Activated naive CD4-positive, alpha-beta T cell treated with anti-CD3 and anti-CD28 coated beads, Interleukin-2, amount 50 U/mL, for 24 hours (primary cell): ENCODE data around the gene STXBP5L.
"Not testable (repeated sequence)": the region's sequence is repeated elsewhere in the genome, so short reads cannot be mapped to it uniquely, and the experiment has no call there.

Experiments used
- H3K27ac Mint-ChIP-seq: one replicate; pipeline ENCODE4 v1.8.0; 2021; ENCODE audit warnings: mild to moderate bottlenecking, mixed read lengths
- H3K27me3 Mint-ChIP-seq: one replicate; pipeline ENCODE4 v1.8.0; 2021; ENCODE audit warnings: mixed read lengths
- H3K36me3 Mint-ChIP-seq: one replicate; pipeline ENCODE4 v1.8.0; 2021; ENCODE audit warnings: mixed read lengths
- H3K4me1 Mint-ChIP-seq: one replicate; pipeline ENCODE4 v1.8.0; 2021; ENCODE audit warnings: mixed read lengths
- H3K4me3 Mint-ChIP-seq: one replicate; pipeline ENCODE4 v1.8.0; 2021; ENCODE audit warnings: mild to moderate bottlenecking, mixed read lengths
- H3K9me3 Mint-ChIP-seq: one replicate; pipeline ENCODE4 v1.8.0; 2021; ENCODE audit warnings: mixed read lengths

STXBP5L gene

DNA sequence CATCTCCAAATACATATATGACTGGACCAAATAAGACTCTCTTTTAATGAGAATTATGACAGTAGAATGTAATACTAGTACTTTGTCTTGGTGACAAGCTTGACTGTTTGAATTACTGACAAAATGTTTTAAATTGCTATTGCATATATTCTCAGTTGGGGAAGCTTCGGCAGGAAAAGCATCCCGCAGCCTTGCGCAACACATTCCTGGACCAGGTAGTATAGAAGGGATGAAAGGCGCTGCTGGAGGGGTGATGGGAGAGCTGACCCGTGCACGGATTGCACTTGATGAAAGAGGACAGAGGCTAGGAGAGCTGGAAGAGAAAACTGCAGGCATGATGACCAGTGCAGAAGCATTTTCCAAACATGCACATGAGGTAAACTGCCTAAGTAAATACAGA lies 510.2 kb downstream of the STXBP5L start:
- no peaks in the 10 kb centered on the region for H3K4me1 Mint-ChIP-seq
- no peaks in the 10 kb centered on the region for H3K36me3 Mint-ChIP-seq
- no peaks in the 10 kb centered on the region for H3K9me3 Mint-ChIP-seq
- no peak overlapping the region for H3K4me3 Mint-ChIP-seq
- no peak overlapping the region for H3K27ac Mint-ChIP-seq
- peaks cover 2% of the 10 kb centered on the region for H3K27me3 Mint-ChIP-seq

DNA sequence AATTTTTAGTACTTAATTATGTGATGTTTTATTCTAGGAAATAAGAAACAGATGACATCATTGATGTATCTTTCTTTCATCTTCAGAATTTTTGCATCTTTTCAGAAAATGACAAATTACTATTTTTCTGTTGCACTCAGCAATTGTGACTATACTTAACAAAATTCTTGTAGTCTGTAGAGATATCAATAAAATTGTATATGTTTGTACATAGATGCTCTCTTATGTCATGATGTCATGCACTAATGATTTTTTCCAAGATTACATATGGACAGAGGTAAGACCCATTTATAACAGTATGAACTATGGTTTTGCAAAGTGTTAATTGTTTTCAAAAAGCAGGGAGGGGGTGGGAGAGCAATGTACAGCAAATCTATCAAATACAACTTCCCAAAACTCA lies 516.5 kb downstream of the STXBP5L start:
- no peaks in the 10 kb centered on the region for H3K27me3 Mint-ChIP-seq
- H3K36me3 Mint-ChIP-seq = no peaks in the 10 kb centered on the region
- no peak overlapping the region for H3K4me3 Mint-ChIP-seq
- H3K4me1 Mint-ChIP-seq = no peaks in the 10 kb centered on the region
- H3K9me3 Mint-ChIP-seq = no peaks in the 10 kb centered on the region
- H3K27ac Mint-ChIP-seq = no peak overlapping the region

DNA sequence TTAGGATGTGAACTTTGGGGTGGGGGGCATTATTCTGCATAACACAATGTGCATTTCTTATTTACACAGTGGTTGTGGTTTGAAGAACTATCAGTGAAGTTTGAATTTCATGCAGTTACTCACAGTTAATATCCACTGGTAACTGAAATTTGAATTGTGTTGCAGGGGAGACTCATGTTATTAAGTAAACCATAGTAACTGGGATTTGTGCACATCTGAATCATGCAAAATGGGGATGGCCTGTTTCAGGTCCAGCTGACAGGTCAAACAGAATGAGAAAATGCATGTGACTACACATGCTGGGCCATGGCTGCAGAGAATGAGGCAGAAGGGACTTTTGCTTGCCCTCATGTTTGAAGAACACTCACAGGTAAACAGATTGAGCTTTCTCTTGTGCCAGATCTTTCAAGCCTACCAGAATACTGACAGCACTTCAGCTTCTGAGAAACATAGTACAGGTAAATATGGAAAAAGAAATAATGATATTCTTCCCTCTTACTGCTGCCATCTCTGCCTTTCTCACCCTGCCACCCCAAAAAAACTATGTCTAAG lies 522.7 kb downstream of the STXBP5L start:
- Mint-ChIP-seq H3K36me3 (no peaks in the 10 kb centered on the region), H3K27ac (peak overlapping the region; percentile 62), H3K4me1 (peaks cover 22% of the 10 kb centered on the region), H3K4me3 (no peak overlapping the region), H3K27me3 (no peaks in the 10 kb centered on the region), H3K9me3 (no peaks in the 10 kb centered on the region)

DNA sequence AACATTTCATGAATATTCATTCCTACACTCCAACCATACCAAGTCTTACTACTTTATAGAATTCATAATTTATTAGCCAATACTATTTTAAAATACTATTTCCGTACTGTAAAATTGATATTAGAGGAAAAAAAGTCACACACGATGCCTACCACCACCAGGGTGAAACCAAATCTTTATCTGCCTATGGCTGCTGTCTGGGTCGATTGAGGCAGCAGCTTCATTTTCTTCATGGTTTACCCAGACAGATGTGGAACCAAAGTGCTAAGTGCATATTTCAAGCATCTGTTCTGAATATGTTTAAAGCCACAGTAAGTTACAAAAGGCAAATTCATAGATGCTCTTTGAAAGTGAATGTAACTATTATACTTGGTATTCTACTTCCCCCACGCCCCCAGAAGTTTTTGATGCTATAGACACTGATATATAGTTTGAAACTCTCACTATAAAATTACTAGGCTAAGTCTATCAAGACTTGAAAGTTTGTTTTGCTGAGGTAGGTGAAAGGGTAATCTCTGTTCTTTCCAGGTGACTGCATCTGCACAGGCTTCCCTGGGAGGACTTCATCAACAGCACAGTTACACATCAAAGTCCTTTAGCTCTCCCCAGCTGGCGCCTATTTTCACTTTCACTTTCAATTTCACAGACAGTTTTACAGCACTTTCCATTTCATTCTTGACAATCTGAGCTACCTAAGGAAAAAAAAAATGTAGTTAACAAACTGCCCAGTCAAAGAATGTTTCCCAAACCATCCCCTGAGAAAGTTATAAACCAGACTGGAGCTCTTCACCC lies 523.9 kb downstream of the STXBP5L start:
- Mint-ChIP-seq H3K4me1 (peaks cover 22% of the 10 kb centered on the region), H3K36me3 (no peaks in the 10 kb centered on the region), H3K9me3 (no peaks in the 10 kb centered on the region), H3K27ac (peak overlapping the region; percentile 38), H3K27me3 (no peaks in the 10 kb centered on the region), H3K4me3 (peak overlapping the region; percentile 51)

- Mint-ChIP-seq H3K36me3 (no peaks in the 10 kb centered on the region), H3K4me3 (no peak overlapping the region), H3K9me3 (no peaks in the 10 kb centered on the region), H3K4me1 (peaks cover 16% of the 10 kb centered on the region), H3K27me3 (no peaks in the 10 kb centered on the region), H3K27ac (no peak overlapping the region)
Measured at GRCh38 chr3:121436074-121436473, 528.1 kb downstream of the STXBP5L start.

DNA sequence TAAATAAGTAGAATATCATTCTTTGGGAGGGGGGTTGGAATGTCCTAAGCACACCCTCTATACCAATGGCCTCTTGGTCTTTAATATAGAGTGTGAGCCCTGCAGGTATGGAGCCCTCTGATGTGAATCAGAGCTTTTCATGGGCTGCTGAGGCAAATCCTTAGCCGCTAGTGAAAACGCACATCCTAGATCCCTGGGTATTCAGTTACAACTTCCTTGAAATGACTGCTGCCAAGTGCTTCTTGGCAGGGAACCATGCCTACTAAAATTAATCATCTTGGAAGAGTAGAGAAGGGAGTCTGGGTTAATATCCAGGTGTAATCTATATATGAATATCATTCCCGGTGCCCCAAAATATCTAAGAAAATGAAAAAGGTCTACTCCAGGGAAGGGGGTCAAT lies 528.6 kb downstream of the STXBP5L start:
- H3K27me3 Mint-ChIP-seq = no peaks in the 10 kb centered on the region
- no peaks in the 10 kb centered on the region for H3K9me3 Mint-ChIP-seq
- no peaks in the 10 kb centered on the region for H3K36me3 Mint-ChIP-seq
- no peak overlapping the region for H3K27ac Mint-ChIP-seq
- no peak overlapping the region for H3K4me3 Mint-ChIP-seq
- H3K4me1 Mint-ChIP-seq = peaks cover 13% of the 10 kb centered on the region

- Mint-ChIP-seq H3K27me3 (no peaks in the 10 kb centered on the region), H3K36me3 (peaks cover 3% of the 10 kb centered on the region), H3K27ac (no peak overlapping the region), H3K4me3 (no peak overlapping the region), H3K4me1 (no peaks in the 10 kb centered on the region), H3K9me3 (no peaks in the 10 kb centered on the region)
Measured at GRCh38 chr3:121443456-121443855, 535.5 kb downstream of the STXBP5L start.

GRCh38 chr3:121451752-121452151 lies 543.7 kb downstream of the STXBP5L start:
- H3K36me3 Mint-ChIP-seq = peaks cover 11% of the 10 kb centered on the region
- H3K4me1 Mint-ChIP-seq, H3K4me3 Mint-ChIP-seq, H3K27ac Mint-ChIP-seq, H3K9me3 Mint-ChIP-seq, H3K27me3 Mint-ChIP-seq: not testable (repeated sequence)

GRCh38 chr3:121462565-121462964 lies 554.6 kb downstream of the STXBP5L start:
- H3K4me1 Mint-ChIP-seq = no peaks in the 10 kb centered on the region
- no peak overlapping the region for H3K27ac Mint-ChIP-seq
- H3K27me3 Mint-ChIP-seq = no peaks in the 10 kb centered on the region
- H3K36me3 Mint-ChIP-seq = peaks cover 5% of the 10 kb centered on the region
- no peak overlapping the region for H3K4me3 Mint-ChIP-seq
- no peaks in the 10 kb centered on the region for H3K9me3 Mint-ChIP-seq

GRCh38 chr3:121463745-121464144 lies 555.7 kb downstream of the STXBP5L start:
- Mint-ChIP-seq H3K27me3 (no peaks in the 10 kb centered on the region), H3K36me3 (peaks cover 5% of the 10 kb centered on the region), H3K4me3 (no peak overlapping the region), H3K9me3 (no peaks in the 10 kb centered on the region), H3K27ac (no peak overlapping the region), H3K4me1 (no peaks in the 10 kb centered on the region)

DNA sequence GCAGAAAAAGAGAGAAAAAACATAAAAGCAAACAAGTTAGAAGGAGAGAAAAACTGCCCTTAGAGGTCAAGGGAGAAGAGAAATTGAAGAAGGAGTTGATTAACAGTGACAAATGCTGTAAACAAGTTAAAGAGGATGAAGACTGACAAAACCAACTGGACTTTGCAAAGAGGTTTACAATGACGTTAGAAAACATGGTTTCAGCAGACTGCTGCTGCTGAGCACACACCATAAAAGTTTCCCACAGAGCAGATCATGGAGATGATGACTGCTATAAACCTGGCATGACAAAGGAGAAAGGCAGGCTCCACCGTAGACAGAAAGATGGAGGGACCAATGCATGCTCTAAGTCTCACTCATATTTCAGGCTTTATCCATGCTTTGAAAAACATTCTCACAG lies 559.1 kb downstream of the STXBP5L start:
- H3K27ac Mint-ChIP-seq = no peak overlapping the region
- H3K9me3 Mint-ChIP-seq = no peaks in the 10 kb centered on the region
- H3K4me3 Mint-ChIP-seq = no peak overlapping the region
- H3K27me3 Mint-ChIP-seq = no peaks in the 10 kb centered on the region
- peaks cover 5% of the 10 kb centered on the region for H3K36me3 Mint-ChIP-seq
- no peaks in the 10 kb centered on the region for H3K4me1 Mint-ChIP-seq

DNA sequence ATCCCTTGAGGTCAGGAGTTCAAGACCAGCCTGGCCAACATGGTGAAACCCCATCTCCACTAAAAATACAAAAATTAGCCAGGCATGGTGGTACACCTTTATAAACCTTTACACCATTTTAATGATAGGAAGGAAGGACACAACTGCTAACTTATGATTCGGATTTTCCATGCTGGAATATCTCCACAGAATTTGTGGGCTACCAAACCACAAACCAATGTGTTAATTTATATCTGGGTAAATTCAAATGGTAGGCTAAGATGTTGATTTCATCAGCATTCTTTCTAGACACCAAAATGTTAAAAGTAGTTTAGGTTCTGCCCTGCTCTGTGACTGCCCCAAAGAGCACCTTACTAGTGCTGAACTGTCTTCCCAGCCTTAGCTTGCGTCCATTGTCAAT lies 565.0 kb downstream of the STXBP5L start:
- no peaks in the 10 kb centered on the region for H3K4me1 Mint-ChIP-seq
- no peak overlapping the region for H3K4me3 Mint-ChIP-seq
- no peaks in the 10 kb centered on the region for H3K36me3 Mint-ChIP-seq
- H3K27ac Mint-ChIP-seq = no peak overlapping the region
- no peaks in the 10 kb centered on the region for H3K27me3 Mint-ChIP-seq
- no peaks in the 10 kb centered on the region for H3K9me3 Mint-ChIP-seq
